ENCODE data around the gene CHRNA1.

- TF ChIP-seq, protein P1, sequence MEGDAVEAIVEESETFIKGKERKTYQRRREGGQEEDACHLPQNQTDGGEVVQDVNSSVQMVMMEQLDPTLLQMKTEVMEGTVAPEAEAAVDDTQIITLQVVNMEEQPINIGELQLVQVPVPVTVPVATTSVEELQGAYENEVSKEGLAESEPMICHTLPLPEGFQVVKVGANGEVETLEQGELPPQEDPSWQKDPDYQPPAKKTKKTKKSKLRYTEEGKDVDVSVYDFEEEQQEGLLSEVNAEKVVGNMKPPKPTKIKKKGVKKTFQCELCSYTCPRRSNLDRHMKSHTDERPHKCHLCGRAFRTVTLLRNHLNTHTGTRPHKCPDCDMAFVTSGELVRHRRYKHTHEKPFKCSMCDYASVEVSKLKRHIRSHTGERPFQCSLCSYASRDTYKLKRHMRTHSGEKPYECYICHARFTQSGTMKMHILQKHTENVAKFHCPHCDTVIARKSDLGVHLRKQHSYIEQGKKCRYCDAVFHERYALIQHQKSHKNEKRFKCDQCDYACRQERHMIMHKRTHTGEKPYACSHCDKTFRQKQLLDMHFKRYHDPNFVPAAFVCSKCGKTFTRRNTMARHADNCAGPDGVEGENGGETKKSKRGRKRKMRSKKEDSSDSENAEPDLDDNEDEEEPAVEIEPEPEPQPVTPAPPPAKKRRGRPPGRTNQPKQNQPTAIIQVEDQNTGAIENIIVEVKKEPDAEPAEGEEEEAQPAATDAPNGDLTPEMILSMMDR (IDR thresholded peaks at IDR 0.05) = no peak
- TF ChIP-seq POLR2A (IDR thresholded peaks at IDR 0.05) = no peak
- no peak for TF ChIP-seq POLR2AphosphoS5 (IDR thresholded peaks at IDR 0.05)
These were observed 14.5 kb downstream of the CHRNA1 start for GRCh38 chr2:174749793-174750192.
